HG03064 (cell line): ENCODE results near the gene OPCML.

Source experiments
- ATAC-seq: cut with Tn5 transposase; IDR thresholded peaks from one replicate; pipeline ENCODE4 v1.9.1; 2021; ENCODE audit warnings: low read depth; ENCODE audit not compliant: unreplicated experiment

Gene OPCML

GRCh38 chr11:133531971-133532651 lies at the start of gene OPCML:
OPCML (minus strand) TSS chr11:133532501.
- no peak for ATAC-seq

- ATAC-seq, result no peak
Observed at GRCh38 chr11:133581091-133581490, 48.8 kb upstream of the OPCML start.

- ATAC-seq, result no peak
Observed at GRCh38 chr11:133579165-133580031, 47.1 kb upstream of the OPCML start.

- ATAC-seq, result no peak
Observed at GRCh38 chr11:133577403-133577802, 45.1 kb upstream of the OPCML start.

GRCh38 chr11:133576351-133576750 lies 44.0 kb upstream of the OPCML start:
- no peak for ATAC-seq

GRCh38 chr11:133573081-133573480 lies 40.8 kb upstream of the OPCML start:
- no peak for ATAC-seq

GRCh38 chr11:133570376-133570775 lies 38.1 kb upstream of the OPCML start:
- no peak for ATAC-seq

- no peak for ATAC-seq
Observed at GRCh38 chr11:133563505-133564025, 31.3 kb upstream of the OPCML start.

- no peak for ATAC-seq
Observed at GRCh38 chr11:133560472-133560855, 28.2 kb upstream of the OPCML start.

- ATAC-seq, result no peak
Observed at GRCh38 chr11:133559833-133560471, 27.7 kb upstream of the OPCML start.

- no peak for ATAC-seq
Observed at GRCh38 chr11:133559382-133559781, 27.1 kb upstream of the OPCML start.

- no peak for ATAC-seq
Observed at GRCh38 chr11:133555034-133555433, 22.7 kb upstream of the OPCML start.

- no peak for ATAC-seq
Observed at GRCh38 chr11:133553885-133554740, 21.8 kb upstream of the OPCML start.

- ATAC-seq, result no peak
Observed at GRCh38 chr11:133552938-133553337, 20.6 kb upstream of the OPCML start.

GRCh38 chr11:133551064-133551463 lies 18.8 kb upstream of the OPCML start:
- ATAC-seq, result no peak

GRCh38 chr11:133549826-133550225 lies 17.5 kb upstream of the OPCML start:
- no peak for ATAC-seq

GRCh38 chr11:133548641-133549040 lies 16.3 kb upstream of the OPCML start:
- ATAC-seq, result no peak

- no peak for ATAC-seq
Observed at GRCh38 chr11:133547808-133548494, 15.7 kb upstream of the OPCML start.

GRCh38 chr11:133545199-133545803 lies 13.0 kb upstream of the OPCML start:
- ATAC-seq, result no peak
